ENCODE measurements around the gene KIF21A.

GRCh38 chr12:39403376-39403775 is 39.5 kb downstream of the KIF21A start:
- TF ChIP-seq CTCF (IDR thresholded peaks at IDR 0.05) = no peak
- TF ChIP-seq POLR2A (IDR thresholded peaks at IDR 0.05) = no peak
